ENCODE measurements around the gene CDK3.
"Not testable (repeated sequence)": the region's sequence is repeated elsewhere in the genome, so short reads cannot be mapped to it uniquely, and the experiment has no call there.

The CDK3 gene

DNA sequence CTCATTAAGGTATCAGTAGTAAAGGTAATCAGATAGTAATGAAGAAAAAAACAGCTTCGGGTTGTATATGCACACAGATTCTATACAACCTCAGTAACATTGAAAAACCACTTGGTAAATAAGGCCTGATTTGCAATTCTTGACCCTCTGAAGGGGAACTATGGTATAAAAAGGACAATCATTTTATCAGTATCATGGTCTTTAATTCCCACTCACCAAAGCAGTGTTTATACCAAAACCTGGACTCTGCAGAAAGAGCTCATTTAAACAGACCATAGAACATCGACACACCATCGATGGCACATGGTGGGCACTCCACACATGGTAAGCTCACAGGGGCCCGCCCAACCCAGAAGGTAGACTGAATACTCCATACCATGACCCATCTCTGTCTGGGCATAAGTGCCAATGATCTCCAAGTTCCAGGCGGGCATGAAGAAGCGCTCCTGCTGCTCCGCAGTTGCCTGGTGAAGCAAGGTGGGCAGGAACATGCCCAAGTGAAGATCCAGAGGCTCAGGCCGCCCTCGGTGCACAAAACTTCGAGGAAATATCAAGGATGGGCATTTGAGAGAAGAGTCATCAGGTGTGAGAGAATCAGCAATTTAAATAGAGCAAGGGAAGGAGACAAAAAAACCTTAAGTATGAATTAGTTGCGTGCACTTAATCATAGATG, 40.7 kb upstream of the CDK3 start:
- TF ChIP-seq CTCF (IDR thresholded peaks at IDR 0.05; ENCODE audit: low read length) (no peak), EZH2 (IDR thresholded peaks at IDR 0.05; ENCODE audit: borderline replicate concordance, low read length) (no peak)
- no peak overlapping the region; the same call in 1 of the 2 replicates for H3K9ac ChIP-seq (ENCODE audit: low read length)
- H2AFZ ChIP-seq (ENCODE audit: low read length), result no peak overlapping the region

GRCh38 chr17:75965468-75965867, 35.2 kb upstream of the CDK3 start:
- H3F3A ChIP-seq (ENCODE audit: insufficient read depth, low read length), result no peaks in the 10 kb centered on the region
- no peak overlapping the region for H3K27ac ChIP-seq (ENCODE audit: low read depth, low read length, poor library complexity, severe bottlenecking)
- H3K36me3 ChIP-seq (ENCODE audit: insufficient read depth, low read length), result peaks cover 6% of the 10 kb centered on the region
- H4K20me1 ChIP-seq (ENCODE audit: insufficient read depth, low read length), result no peaks in the 10 kb centered on the region
- no peaks in the 10 kb centered on the region for H3K79me2 ChIP-seq (ENCODE audit: insufficient read depth, low read length)
- H3K4me3 ChIP-seq (ENCODE audit: low read depth, low read length, poor library complexity, severe bottlenecking), result no peak overlapping the region
- TF ChIP-seq EZH2 (IDR thresholded peaks at IDR 0.05; ENCODE audit: borderline replicate concordance, low read length), result no peak
- TF ChIP-seq CTCF (IDR thresholded peaks at IDR 0.05; ENCODE audit: low read length), result no peak
- H3K9me3 ChIP-seq (ENCODE audit: low read length), result no peaks in the 10 kb centered on the region
- no peak overlapping the region for H3K4me2 ChIP-seq (ENCODE audit: low read length)
- no peaks in the 10 kb centered on the region for H3K27me3 ChIP-seq (ENCODE audit: insufficient read depth, low read length)
- H3K9me2 ChIP-seq (ENCODE audit: low read depth, low read length), result no peaks in the 10 kb centered on the region
- H3K9ac ChIP-seq (ENCODE audit: low read length), result no peak overlapping the region
- H2AFZ ChIP-seq (ENCODE audit: low read length), result no peak overlapping the region
- H3K4me1 ChIP-seq (ENCODE audit: insufficient read depth, low read length, severe bottlenecking), result no peaks in the 10 kb centered on the region

More for the DNA sequence above, 40.7 kb upstream of the CDK3 start:
- peak overlapping the region; percentile 24; the same call in 1 of the 2 replicates for H3K4me2 ChIP-seq (ENCODE audit: low read length)
- H4K20me1 ChIP-seq (ENCODE audit: insufficient read depth, low read length), result no peaks in the 10 kb centered on the region
- no peaks in the 10 kb centered on the region for H3F3A ChIP-seq (ENCODE audit: insufficient read depth, low read length)
- H3K79me2 ChIP-seq (ENCODE audit: insufficient read depth, low read length), result no peaks in the 10 kb centered on the region
- no peaks in the 10 kb centered on the region for H3K27me3 ChIP-seq (ENCODE audit: insufficient read depth, low read length)
- H3K4me1 ChIP-seq (ENCODE audit: insufficient read depth, low read length, severe bottlenecking), result peaks cover 15% of the 10 kb centered on the region
- no peaks in the 10 kb centered on the region for H3K9me2 ChIP-seq (ENCODE audit: low read depth, low read length)
- no peak overlapping the region for H3K4me3 ChIP-seq (ENCODE audit: low read depth, low read length, poor library complexity, severe bottlenecking)
- peak overlapping the region; percentile 26 for H3K27ac ChIP-seq (ENCODE audit: low read depth, low read length, poor library complexity, severe bottlenecking)
- peaks cover 20% of the 10 kb centered on the region for H3K36me3 ChIP-seq (ENCODE audit: insufficient read depth, low read length)
- H3K9me3 ChIP-seq (ENCODE audit: low read length), result no peaks in the 10 kb centered on the region

DNA sequence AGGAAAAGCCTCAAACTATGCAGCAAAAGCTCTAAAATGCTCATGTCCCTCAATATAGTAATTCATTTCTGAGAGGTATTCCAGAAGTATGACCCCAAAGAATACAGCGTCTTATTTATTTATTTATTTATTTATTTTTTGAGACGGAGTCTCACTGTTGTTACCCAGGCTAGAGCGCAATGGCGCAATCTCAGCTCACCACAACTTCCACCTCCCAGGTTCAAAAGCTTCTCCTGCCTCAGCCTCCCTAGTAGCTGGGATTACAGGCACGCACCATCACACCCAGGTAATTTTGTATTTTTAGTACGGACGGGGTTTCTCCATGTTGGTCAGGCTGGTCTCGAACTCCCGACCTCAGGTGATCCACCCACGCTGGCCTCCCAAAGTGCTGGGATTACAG, 31.6 kb upstream of the CDK3 start:
- not testable (repeated sequence) for H3K4me1 ChIP-seq (ENCODE audit: insufficient read depth, low read length, severe bottlenecking)

DNA sequence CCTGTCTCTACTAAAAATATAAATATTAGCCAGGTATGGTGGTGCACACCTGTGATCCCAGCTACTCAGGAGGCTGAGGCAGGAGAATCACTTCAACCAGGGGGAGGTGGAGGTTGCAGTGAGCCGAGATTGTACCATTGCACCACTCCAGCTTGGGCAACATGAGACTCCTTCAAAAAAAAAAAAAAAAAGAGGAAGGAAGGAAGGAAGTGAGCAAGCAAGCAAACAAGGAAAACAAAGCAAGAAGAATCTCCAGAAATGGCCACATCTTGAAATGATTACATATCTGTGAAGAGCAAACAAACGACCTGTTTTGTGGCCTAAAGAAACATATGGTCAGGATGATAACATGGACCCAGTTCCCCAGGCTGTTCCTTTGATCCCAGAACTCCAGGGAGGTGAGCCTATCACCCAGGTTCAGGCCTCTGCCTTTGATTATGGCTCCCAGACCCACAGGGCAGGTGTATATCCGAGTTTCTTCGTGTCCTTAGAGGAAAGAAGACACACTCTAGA, 30.6 kb upstream of the CDK3 start:
- H4K20me1 ChIP-seq (ENCODE audit: insufficient read depth, low read length), result no peaks in the 10 kb centered on the region
- no peaks in the 10 kb centered on the region for H3K27me3 ChIP-seq (ENCODE audit: insufficient read depth, low read length)
- H3K4me3 ChIP-seq (ENCODE audit: low read depth, low read length, poor library complexity, severe bottlenecking), result no peak overlapping the region
- H3K79me2 ChIP-seq (ENCODE audit: insufficient read depth, low read length), result no peaks in the 10 kb centered on the region
- H3K4me2 ChIP-seq (ENCODE audit: low read length), result no peak overlapping the region
- no peak overlapping the region for H3K27ac ChIP-seq (ENCODE audit: low read depth, low read length, poor library complexity, severe bottlenecking)
- no peak for TF ChIP-seq CTCF (IDR thresholded peaks at IDR 0.05; ENCODE audit: low read length)
- no peak for TF ChIP-seq EZH2 (IDR thresholded peaks at IDR 0.05; ENCODE audit: borderline replicate concordance, low read length)
- no peak overlapping the region for H2AFZ ChIP-seq (ENCODE audit: low read length)
- no peaks in the 10 kb centered on the region for H3K4me1 ChIP-seq (ENCODE audit: insufficient read depth, low read length, severe bottlenecking)
- peaks cover 18% of the 10 kb centered on the region for H3K36me3 ChIP-seq (ENCODE audit: insufficient read depth, low read length)
- H3K9me2 ChIP-seq (ENCODE audit: low read depth, low read length), result no peaks in the 10 kb centered on the region
- no peaks in the 10 kb centered on the region for H3F3A ChIP-seq (ENCODE audit: insufficient read depth, low read length)
- H3K9ac ChIP-seq (ENCODE audit: low read length), result no peak overlapping the region
- no peaks in the 10 kb centered on the region for H3K9me3 ChIP-seq (ENCODE audit: low read length)

More for the DNA sequence above, 31.6 kb upstream of the CDK3 start:
- not testable (repeated sequence) for H3K27ac ChIP-seq (ENCODE audit: low read depth, low read length, poor library complexity, severe bottlenecking); H3K9ac ChIP-seq (ENCODE audit: low read length); H4K20me1 ChIP-seq (ENCODE audit: insufficient read depth, low read length); H3K9me2 ChIP-seq (ENCODE audit: low read depth, low read length); H3K4me2 ChIP-seq (ENCODE audit: low read length); H3K4me3 ChIP-seq (ENCODE audit: low read depth, low read length, poor library complexity, severe bottlenecking); H3K9me3 ChIP-seq (ENCODE audit: low read length); H3K79me2 ChIP-seq (ENCODE audit: insufficient read depth, low read length); H3K27me3 ChIP-seq (ENCODE audit: insufficient read depth, low read length); H3F3A ChIP-seq (ENCODE audit: insufficient read depth, low read length); H2AFZ ChIP-seq (ENCODE audit: low read length)
- H3K36me3 ChIP-seq (ENCODE audit: insufficient read depth, low read length), result peaks cover 18% of the 10 kb centered on the region
